ENCODE results near the gene SANBR.
A peak's percentile ranks its signal among the peaks of the same experiment; 100 is the strongest.

DNA sequence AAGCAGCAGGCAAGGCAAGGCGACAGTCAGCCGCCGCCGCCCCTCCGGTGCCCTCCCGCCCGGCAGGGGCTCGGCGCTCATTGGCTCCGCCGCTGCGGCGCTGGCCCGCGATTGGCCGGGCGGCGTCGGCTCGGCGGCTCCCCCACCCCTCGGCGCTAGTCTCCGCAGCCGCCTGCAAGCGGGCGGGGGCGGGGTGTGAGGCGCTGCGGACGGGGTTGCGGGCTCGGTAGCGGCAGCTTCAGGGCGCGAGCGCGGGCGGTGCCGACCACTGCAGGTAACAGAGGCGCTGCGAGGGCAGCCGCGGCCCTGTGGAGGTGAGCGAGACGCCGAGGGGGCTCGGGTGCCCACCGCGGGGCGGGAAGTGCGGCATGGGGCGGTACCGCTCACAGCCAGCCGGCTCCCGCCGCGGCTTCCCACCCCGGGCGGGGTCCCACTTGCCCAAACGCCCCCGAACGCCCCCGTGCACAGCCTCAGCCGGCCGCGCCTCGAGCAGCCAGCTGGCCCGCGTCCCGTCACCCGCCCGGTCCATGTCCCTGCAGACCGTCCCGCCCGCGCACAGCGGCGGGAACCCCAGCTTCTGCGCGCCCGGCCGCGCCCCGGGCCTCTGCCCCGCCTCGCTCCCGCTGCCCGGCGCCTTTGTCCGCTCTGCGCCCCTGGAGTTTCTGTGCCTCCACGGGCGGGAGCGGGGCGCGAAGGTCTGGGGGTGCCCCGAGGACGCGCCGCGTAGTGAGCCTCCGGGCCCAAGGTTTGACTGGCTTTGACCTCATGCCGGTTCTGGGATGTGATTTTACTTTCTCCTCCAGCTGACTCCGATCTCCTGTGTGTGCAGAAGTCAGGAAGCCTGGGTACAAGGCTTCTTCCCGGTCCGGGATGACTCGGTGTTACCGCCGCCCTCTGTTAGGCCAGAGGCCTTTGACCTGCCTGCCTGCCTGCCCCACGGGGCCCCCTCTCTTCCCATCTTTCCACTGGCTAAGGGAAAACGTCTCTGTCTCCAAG lies at the start of gene SANBR:
- TF ChIP-seq POLR2A (IDR thresholded peaks at IDR 0.05; ENCODE audit: low read length) (peak; percentile 51), GATA1 (IDR thresholded peaks at IDR 0.05; ENCODE audit: low read depth, low read length) (no peak)
